HepG2 (cell line): ENCODE measurements around the gene MRPL50. TPM values are rescaled to one million over a fixed set of nuclear protein-coding genes. Genes with fewer than 3 reads are reported as not detected.

Experiments used
- ATM ChIP-seq: fragments of 450-650 bp; IDR thresholded peaks from 2 replicates; pipeline ENCODE4 v1.7.1; 2017; ENCODE audit warnings: mild to moderate bottlenecking, borderline replicate concordance
- IRX3 ChIP-seq: sonication (generic); formaldehyde crosslinking; IDR thresholded peaks from 2 replicates; pipeline ENCODE4 v1.8.1; 2023; ENCODE audit warnings: mild to moderate bottlenecking, low read depth, missing genetic modification reagents, borderline replicate concordance
- NCOR1 ChIP-seq: fragments of 200-600 bp; sonication (generic); IDR thresholded peaks from 2 replicates; pipeline ENCODE4 v1.7.0; 2017; ENCODE audit warnings: antibody characterized with exemption, low read length, borderline replicate concordance
- NFATC3 ChIP-seq: sonication (generic); formaldehyde crosslinking; IDR thresholded peaks from 2 replicates; pipeline ENCODE4 v1.5.1; 2020; ENCODE audit warnings: mild to moderate bottlenecking, missing genetic modification reagents
- ZFX ChIP-seq: sonication (generic); formaldehyde crosslinking; IDR thresholded peaks from 2 replicates; pipeline ENCODE4 v1.4.0; 2020; ENCODE audit warnings: mild to moderate bottlenecking, low read depth, missing genetic modification reagents, moderate library complexity
- ZNF224 ChIP-seq: sonication (generic); formaldehyde crosslinking; IDR thresholded peaks from 2 replicates; pipeline ENCODE4 v1.5.0; 2020; ENCODE audit warnings: mild to moderate bottlenecking, missing genetic modification reagents
- ZNF333 ChIP-seq: sonication (generic); formaldehyde crosslinking; IDR thresholded peaks from 2 replicates; pipeline ENCODE4 v1.4.0; 2020; ENCODE audit warnings: mild to moderate bottlenecking, missing genetic modification reagents, borderline replicate concordance
- ZNF496 ChIP-seq: sonication (generic); formaldehyde crosslinking; IDR thresholded peaks from 2 replicates; pipeline ENCODE4 v1.8.1; 2023; ENCODE audit warnings: mild to moderate bottlenecking, moderate library complexity, missing genetic modification reagents; ENCODE audit not compliant: insufficient replicate concordance
- ZNF549 ChIP-seq: sonication (generic); formaldehyde crosslinking; IDR thresholded peaks from 2 replicates; pipeline ENCODE4 v1.5.0; 2020; ENCODE audit warnings: missing genetic modification reagents
- ZNF768 ChIP-seq: sonication (generic); formaldehyde crosslinking; IDR thresholded peaks from 2 replicates; pipeline ENCODE4 v1.4.0; 2020; ENCODE audit warnings: missing genetic modification reagents
- polyA plus RNA-seq, 8 experiments: library from polyadenylated mRNA; depleted of rRNA in 3 of 8; stranded (reverse) in 7 of 8; unstranded in 1 of 8; fragments of >200 nt; fragmentation: Illumina TruSeq in 4 of 8; extraction: Trizol in 4 of 8; gene quantifications; 2 replicates each; pipeline versions ENCODE4 v1.2.1 to v1.2.3, GENCODE V29; 2011 to 2016; ENCODE audit warnings: low read depth in 4 of 8, missing spikeins in 1 of 8, mixed read lengths in 1 of 8; ENCODE audit not compliant: insufficient read depth in 1 of 8
- total RNA-seq, 5 experiments: library from RNA; depleted of rRNA; stranded (reverse); fragments of >200 nt; fragmentation: Illumina TruSeq; extraction: Trizol; gene quantifications; 2 replicates each; pipeline ENCODE4 v1.2.3, GENCODE V29; 2016; ENCODE audit warnings: low read depth in 1 of 5
- TF ChIP-seq, protein P1 (sequence below): sonication (generic); formaldehyde crosslinking; IDR thresholded peaks from 2 replicates; pipeline ENCODE4 v1.5.1; 2020; ENCODE audit warnings: missing genetic modification reagents, mild to moderate bottlenecking, borderline replicate concordance
- TF ChIP-seq, protein P2 (sequence below): sonication (generic); formaldehyde crosslinking; conservative IDR thresholded peaks from 2 replicates; pipeline ENCODE4 v1.8.1; 2023; ENCODE audit warnings: missing genetic modification reagents
- TF ChIP-seq, protein P3 (sequence below): IDR thresholded peaks from 2 replicates; pipeline ENCODE4 v1.4.0; 2020; ENCODE audit warnings: mild to moderate bottlenecking, missing genetic modification reagents
- TF ChIP-seq, protein P4 (sequence below): sonication (generic); formaldehyde crosslinking; IDR thresholded peaks from 2 replicates; pipeline ENCODE4 v1.5.0; 2020; ENCODE audit warnings: mild to moderate bottlenecking, missing genetic modification reagents

The MRPL50 gene
- total and polyA plus RNA-seq, 2 of the 13 experiments (the other 11 are each of a cell fraction or from before 2014, with no cell fraction given), result 37.1 to 70.0 TPM

DNA sequence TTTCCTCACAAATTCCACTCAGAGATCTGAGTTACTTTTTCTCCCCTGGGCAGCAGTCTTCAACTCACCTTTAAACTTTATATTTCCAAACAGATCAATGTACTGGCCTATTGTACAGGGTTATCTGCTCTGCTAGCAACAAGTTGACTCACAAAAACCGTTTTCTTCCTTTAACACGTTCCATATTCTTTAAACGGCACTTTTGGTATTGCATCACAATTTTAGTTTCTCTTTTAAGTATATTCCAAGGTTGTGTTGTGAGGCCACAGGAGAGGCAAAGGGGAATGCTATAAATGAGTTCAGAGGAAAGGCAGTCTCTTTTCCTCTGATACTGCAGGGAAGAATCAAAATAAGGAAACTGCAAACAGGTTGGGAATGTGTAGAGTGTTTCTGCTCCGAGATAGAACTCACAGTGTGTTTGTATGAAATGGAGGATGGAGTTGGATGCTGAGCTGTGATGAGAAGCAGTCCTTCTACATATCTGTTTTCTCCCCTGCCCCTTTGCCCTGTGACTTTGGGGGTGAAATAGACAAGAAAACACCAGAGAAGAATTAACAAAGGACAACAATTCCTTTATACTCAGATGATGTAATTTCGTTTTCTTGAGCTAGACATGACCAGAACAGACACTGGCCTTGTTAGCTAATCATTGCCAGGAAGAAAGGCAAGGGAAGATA is 47.1 kb upstream of the MRPL50 start (continued):
- TF ChIP-seq ZNF333 (CRISPR knock-in tag) (no peak), ATM (no peak), ZNF768 (CRISPR knock-in tag) (no peak), IRX3 (no peak), ZNF549 (CRISPR knock-in tag) (no peak), NCOR1 (peak; percentile 37), ZFX (CRISPR knock-in tag) (no peak), ZNF496 (CRISPR knock-in tag) (no peak), ZNF224 (CRISPR knock-in tag) (no peak), NFATC3 (no peak)
- TF ChIP-seq, protein P1, sequence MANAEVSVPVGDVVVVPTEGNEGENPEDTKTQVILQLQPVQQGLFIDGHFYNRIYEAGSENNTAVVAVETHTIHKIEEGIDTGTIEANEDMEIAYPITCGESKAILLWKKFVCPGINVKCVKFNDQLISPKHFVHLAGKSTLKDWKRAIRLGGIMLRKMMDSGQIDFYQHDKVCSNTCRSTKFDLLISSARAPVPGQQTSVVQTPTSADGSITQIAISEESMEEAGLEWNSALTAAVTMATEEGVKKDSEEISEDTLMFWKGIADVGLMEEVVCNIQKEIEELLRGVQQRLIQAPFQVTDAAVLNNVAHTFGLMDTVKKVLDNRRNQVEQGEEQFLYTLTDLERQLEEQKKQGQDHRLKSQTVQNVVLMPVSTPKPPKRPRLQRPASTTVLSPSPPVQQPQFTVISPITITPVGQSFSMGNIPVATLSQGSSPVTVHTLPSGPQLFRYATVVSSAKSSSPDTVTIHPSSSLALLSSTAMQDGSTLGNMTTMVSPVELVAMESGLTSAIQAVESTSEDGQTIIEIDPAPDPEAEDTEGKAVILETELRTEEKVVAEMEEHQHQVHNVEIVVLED (CRISPR knock-in tag), result 0 out of 2 replicates have a peak, but pooled peaks have one; percentile 12
- TF ChIP-seq, protein P2, sequence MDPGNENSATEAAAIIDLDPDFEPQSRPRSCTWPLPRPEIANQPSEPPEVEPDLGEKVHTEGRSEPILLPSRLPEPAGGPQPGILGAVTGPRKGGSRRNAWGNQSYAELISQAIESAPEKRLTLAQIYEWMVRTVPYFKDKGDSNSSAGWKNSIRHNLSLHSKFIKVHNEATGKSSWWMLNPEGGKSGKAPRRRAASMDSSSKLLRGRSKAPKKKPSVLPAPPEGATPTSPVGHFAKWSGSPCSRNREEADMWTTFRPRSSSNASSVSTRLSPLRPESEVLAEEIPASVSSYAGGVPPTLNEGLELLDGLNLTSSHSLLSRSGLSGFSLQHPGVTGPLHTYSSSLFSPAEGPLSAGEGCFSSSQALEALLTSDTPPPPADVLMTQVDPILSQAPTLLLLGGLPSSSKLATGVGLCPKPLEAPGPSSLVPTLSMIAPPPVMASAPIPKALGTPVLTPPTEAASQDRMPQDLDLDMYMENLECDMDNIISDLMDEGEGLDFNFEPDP, result no peak
- TF ChIP-seq, protein P3, sequence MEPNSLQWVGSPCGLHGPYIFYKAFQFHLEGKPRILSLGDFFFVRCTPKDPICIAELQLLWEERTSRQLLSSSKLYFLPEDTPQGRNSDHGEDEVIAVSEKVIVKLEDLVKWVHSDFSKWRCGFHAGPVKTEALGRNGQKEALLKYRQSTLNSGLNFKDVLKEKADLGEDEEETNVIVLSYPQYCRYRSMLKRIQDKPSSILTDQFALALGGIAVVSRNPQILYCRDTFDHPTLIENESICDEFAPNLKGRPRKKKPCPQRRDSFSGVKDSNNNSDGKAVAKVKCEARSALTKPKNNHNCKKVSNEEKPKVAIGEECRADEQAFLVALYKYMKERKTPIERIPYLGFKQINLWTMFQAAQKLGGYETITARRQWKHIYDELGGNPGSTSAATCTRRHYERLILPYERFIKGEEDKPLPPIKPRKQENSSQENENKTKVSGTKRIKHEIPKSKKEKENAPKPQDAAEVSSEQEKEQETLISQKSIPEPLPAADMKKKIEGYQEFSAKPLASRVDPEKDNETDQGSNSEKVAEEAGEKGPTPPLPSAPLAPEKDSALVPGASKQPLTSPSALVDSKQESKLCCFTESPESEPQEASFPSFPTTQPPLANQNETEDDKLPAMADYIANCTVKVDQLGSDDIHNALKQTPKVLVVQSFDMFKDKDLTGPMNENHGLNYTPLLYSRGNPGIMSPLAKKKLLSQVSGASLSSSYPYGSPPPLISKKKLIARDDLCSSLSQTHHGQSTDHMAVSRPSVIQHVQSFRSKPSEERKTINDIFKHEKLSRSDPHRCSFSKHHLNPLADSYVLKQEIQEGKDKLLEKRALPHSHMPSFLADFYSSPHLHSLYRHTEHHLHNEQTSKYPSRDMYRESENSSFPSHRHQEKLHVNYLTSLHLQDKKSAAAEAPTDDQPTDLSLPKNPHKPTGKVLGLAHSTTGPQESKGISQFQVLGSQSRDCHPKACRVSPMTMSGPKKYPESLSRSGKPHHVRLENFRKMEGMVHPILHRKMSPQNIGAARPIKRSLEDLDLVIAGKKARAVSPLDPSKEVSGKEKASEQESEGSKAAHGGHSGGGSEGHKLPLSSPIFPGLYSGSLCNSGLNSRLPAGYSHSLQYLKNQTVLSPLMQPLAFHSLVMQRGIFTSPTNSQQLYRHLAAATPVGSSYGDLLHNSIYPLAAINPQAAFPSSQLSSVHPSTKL (CRISPR knock-in tag), result peak; percentile 70; the same call in 1 of the 2 replicates
- TF ChIP-seq, protein P4, sequence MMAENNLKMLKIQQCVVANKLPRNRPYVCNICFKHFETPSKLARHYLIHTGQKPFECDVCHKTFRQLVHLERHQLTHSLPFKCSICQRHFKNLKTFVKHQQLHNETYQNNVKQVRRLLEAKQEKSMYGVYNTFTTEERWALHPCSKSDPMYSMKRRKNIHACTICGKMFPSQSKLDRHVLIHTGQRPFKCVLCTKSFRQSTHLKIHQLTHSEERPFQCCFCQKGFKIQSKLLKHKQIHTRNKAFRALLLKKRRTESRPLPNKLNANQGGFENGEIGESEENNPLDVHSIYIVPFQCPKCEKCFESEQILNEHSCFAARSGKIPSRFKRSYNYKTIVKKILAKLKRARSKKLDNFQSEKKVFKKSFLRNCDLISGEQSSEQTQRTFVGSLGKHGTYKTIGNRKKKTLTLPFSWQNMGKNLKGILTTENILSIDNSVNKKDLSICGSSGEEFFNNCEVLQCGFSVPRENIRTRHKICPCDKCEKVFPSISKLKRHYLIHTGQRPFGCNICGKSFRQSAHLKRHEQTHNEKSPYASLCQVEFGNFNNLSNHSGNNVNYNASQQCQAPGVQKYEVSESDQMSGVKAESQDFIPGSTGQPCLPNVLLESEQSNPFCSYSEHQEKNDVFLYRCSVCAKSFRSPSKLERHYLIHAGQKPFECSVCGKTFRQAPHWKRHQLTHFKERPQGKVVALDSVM (CRISPR knock-in tag), result no peak
